GM12878 (cell line): ENCODE results near the gene ANAPC10. TPM values are rescaled to one million over a fixed set of nuclear protein-coding genes. Genes with fewer than 3 reads are reported as not detected.
"Not testable (repeated sequence)": the region's sequence is repeated elsewhere in the genome, so short reads cannot be mapped to it uniquely, and the experiment has no call there.

Source experiments
- ATAC-seq: fragments of 200-7000 bp; cut with Tn5 transposase; 3 replicates; pipeline ENCODE4 v1.9.1; 2020; ENCODE audit warnings: mild to moderate bottlenecking, moderate library complexity
- BruUV-seq: library from RNA; stranded (reverse); fragments of 400-500 nt; replicated peaks from 2 replicates; lab custom pipeline; 2021; lab: Mats Ljungman, UMichigan
- CTCF ChIA-PET: fragments of 300-600 bp; sonication (Branson Sonifier 250); formaldehyde crosslinking; extraction: SDS; loops from one replicate; lab custom pipeline; 2021; ENCODE audit warnings: inconsistent platforms; lab: Yijun Ruan, JAX
- POLR2A ChIA-PET: fragments of 350-600 bp; formaldehyde crosslinking; extraction: SDS; loops from one replicate; lab custom pipeline; 2021; ENCODE audit warnings: inconsistent platforms; lab: Charles Lee
- RAD21 ChIA-PET: fragments of 300-600 bp; sonication (Branson Sonifier 250); formaldehyde crosslinking; loops from one replicate; lab custom pipeline; 2023; ENCODE audit warnings: antibody characterized with exemption; ENCODE audit not compliant: unreplicated experiment; lab: Charles Lee
- SMC1A ChIA-PET: fragments of 300-600 bp; sonication (Branson Sonifier 250); formaldehyde crosslinking; loops from one replicate; lab custom pipeline; 2023; ENCODE audit not compliant: unreplicated experiment, uncharacterized antibody; lab: Charles Lee
- DNase-seq: peaks from one replicate; pipeline ENCODE4 v3.0.0-alpha.2; 2011; ENCODE audit warnings: low read depth, low spot score
- FAIRE-seq: peaks from 3 replicates; lab custom pipeline; 2011; peaks lifted over from hg19 to GRCh38; lab: Jason Lieb, UNC
- H2AFZ ChIP-seq: 2 replicates; pipeline ENCODE4 v1.6.0; 2011; ENCODE audit warnings: low read depth, low read length, control low read depth; ENCODE audit not compliant: control insufficient read depth
- H3K27ac ChIP-seq: 2 replicates; pipeline ENCODE4 v1.5.1; 2011; ENCODE audit warnings: control low read depth; ENCODE audit not compliant: control insufficient read depth, insufficient read depth
- H3K27me3 ChIP-seq, 2 experiments: replicated peaks in 1 of 2; 2 replicates each; pipeline versions ENCODE4 v1.6.0 to v1.6.1; 2011; ENCODE audit warnings: low read length in 1 of 2; ENCODE audit not compliant: control insufficient read depth in 2 of 2, insufficient read depth in 2 of 2
- H3K36me3 ChIP-seq, 2 experiments: 2 replicates each; pipeline ENCODE4 v1.5.1; 2011; ENCODE audit warnings: low read length in 1 of 2; ENCODE audit not compliant: control insufficient read depth in 2 of 2, insufficient read depth in 2 of 2
- H3K4me1 ChIP-seq: 2 replicates; pipeline ENCODE4 v1.6.1; 2011; ENCODE audit warnings: mild to moderate bottlenecking, low read length, moderate library complexity, mixed read lengths; ENCODE audit not compliant: control insufficient read depth, insufficient read depth
- H3K4me2 ChIP-seq: 2 replicates; pipeline ENCODE4 v1.6.0; 2011; ENCODE audit warnings: control low read depth; ENCODE audit not compliant: control insufficient read depth, insufficient read depth
- H3K4me3 ChIP-seq: fragments of 200-600 bp; sonication (generic); 2 replicates; pipeline ENCODE4 v1.5.1; 2016
- H3K79me2 ChIP-seq: 2 replicates; pipeline ENCODE4 v1.6.0; 2011; ENCODE audit warnings: low read length; ENCODE audit not compliant: control insufficient read depth, insufficient read depth
- H3K9ac ChIP-seq: 2 replicates; pipeline ENCODE4 v1.8.0; 2011; ENCODE audit warnings: low read length, control low read depth, mixed read lengths; ENCODE audit not compliant: control insufficient read depth, insufficient read depth
- H3K9me3 ChIP-seq: replicated peaks from 3 replicates; pipeline ENCODE4 v1.5.1; 2011; ENCODE audit warnings: mild to moderate bottlenecking, low read length; ENCODE audit not compliant: control insufficient read depth, insufficient read depth
- H4K20me1 ChIP-seq: 2 replicates; pipeline ENCODE4 v1.6.0; 2011; ENCODE audit not compliant: control insufficient read depth, insufficient read depth
- MEF2B ChIP-seq: fragments of 450-650 bp; IDR thresholded peaks from 2 replicates; pipeline ENCODE4 v1.6.1; 2018; ENCODE audit warnings: mild to moderate bottlenecking, moderate library complexity; ENCODE audit not compliant: partially characterized antibody, poor library complexity, severe bottlenecking
- POLR2AphosphoS2 ChIP-seq: IDR thresholded peaks from 2 replicates; pipeline ENCODE4 v1.6.1; 2011; ENCODE audit warnings: low read depth, mild to moderate bottlenecking, low read length, improper control_type of control experiment, moderate library complexity
- RAD21 ChIP-seq: IDR thresholded peaks from 2 replicates; pipeline ENCODE4 v1.6.1; 2011; ENCODE audit warnings: mild to moderate bottlenecking, low read depth, low read length, moderate library complexity; ENCODE audit not compliant: insufficient read depth
- WGBS: methylation state at CpG from one replicate; pipeline ENCODE4 v1.1.6; 2016; ENCODE audit warnings: low lambda C conversion rate; ENCODE audit not compliant: insufficient replicate concordance, insufficient coverage; ENCODE audit errors: missing lambda C conversion rate; 5-methylcytosine and 5-hydroxymethylcytosine counted together
- in situ Hi-C: fragments of 300-500 bp; cut with MboI; formaldehyde crosslinking; loops from 9 replicates; pipeline ENCODE4 v1.14.3; 2018; ENCODE audit warnings: mixed read lengths
- intact Hi-C: fragments of 100-400 bp; cut with micrococcal nuclease; formaldehyde crosslinking; loops from one replicate; pipeline ENCODE4 v1.14.2; 2022; ENCODE audit not compliant: unreplicated experiment
- polyA plus RNA-seq, 11 experiments: library from polyadenylated mRNA; depleted of rRNA in 4 of 11; unstranded in 6 of 11; stranded (reverse) in 5 of 11; fragments of >200 nt; fragmentation: Nextera tagmentation in 4 of 11; fragmentation: Illumina TruSeq in 1 of 11; extraction: Ambion mirVana in 4 of 11; extraction: Trizol in 1 of 11; gene quantifications; 1 replicate in 1 of 11; 2 replicates in 10 of 11; pipeline versions ENCODE4 v1.2.1 to v1.2.3, GENCODE V29; 2011 to 2016; ENCODE audit warnings: inconsistent platforms in 2 of 11, missing spikeins in 2 of 11, low read depth in 1 of 11
- total RNA-seq, 4 experiments: library from RNA; depleted of rRNA in 3 of 4; stranded (reverse); fragments of >200 nt in 3 of 4; fragmentation: Illumina TruSeq in 1 of 4; extraction: Trizol in 1 of 4; gene quantifications; 2 replicates each; pipeline versions ENCODE4 v1.2.1 to v1.2.3, GENCODE V29; 2013 to 2021
- TF ChIP-seq, protein P1 (sequence below): fragments of 450-650 bp; conservative IDR thresholded peaks from 2 replicates; pipeline ENCODE4 v1.6.1; 2017; ENCODE audit warnings: mild to moderate bottlenecking, moderate library complexity
- TF ChIP-seq, protein P2 (sequence below): fragments of 450-650 bp; IDR thresholded peaks from 2 replicates; pipeline ENCODE4 v1.6.1; 2016; ENCODE audit warnings: mild to moderate bottlenecking
- TF ChIP-seq, protein P3 (sequence below): fragments of 450-650 bp; IDR thresholded peaks from 2 replicates; pipeline ENCODE4 v1.6.1; 2017; ENCODE audit warnings: low read depth, mild to moderate bottlenecking, moderate library complexity

The ANAPC10 gene
- total and polyA plus RNA-seq, 10 of the 15 experiments (the other 5 are each of a cell fraction or from before 2014, with no cell fraction given) = 23.8 to 73.7 (median 48.5) TPM

DNA sequence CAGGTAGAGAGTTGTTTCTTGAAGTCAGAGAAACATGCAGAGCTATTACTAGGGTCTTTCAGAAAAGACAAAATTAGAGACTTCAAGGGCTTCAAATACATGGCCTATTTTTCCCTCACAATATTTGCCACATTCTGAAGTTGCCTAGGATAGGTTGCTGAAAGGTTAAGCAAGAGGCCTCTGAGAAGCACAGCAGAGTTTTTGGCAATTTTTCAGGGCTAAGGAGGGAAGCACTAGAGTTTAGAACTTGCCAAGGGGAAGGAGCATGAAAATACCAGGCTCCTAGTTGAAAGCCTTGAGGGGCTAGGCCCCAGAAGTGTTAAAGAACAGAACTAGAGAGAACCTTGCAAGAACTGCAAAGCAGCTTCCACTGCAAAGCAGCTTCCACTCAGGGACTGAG, 86.4 kb downstream of the ANAPC10 start:
- BruUV-seq = no TSS peak
- intact Hi-C loops = no loop called here
- no peaks in the 10 kb centered on the region for H3K79me2 ChIP-seq
- CTCF ChIA-PET = interaction anchor here (0.7 to 1.2 kb wide), 2 partner anchors 7 to 10 kb away, joined by 3 to 5 read pairs; no protein-coding TSS in a partner anchor
- RAD21 ChIA-PET = no interaction called here
- H3K9me3 ChIP-seq = no peaks in the 10 kb centered on the region; the same call in 1 of the 3 replicates
- no peak overlapping the region for H3K9ac ChIP-seq
- no peaks in the 10 kb centered on the region for H4K20me1 ChIP-seq
- H3K4me3 ChIP-seq = no peak overlapping the region
- H3K4me2 ChIP-seq = no peak overlapping the region
- FAIRE-seq (no peak), ATAC-seq (no peak), DNase-seq (no peak)
- no peaks in the 10 kb centered on the region for H3K27me3 ChIP-seq
- in situ Hi-C loops = no loop called here
- TF ChIP-seq, protein P1, sequence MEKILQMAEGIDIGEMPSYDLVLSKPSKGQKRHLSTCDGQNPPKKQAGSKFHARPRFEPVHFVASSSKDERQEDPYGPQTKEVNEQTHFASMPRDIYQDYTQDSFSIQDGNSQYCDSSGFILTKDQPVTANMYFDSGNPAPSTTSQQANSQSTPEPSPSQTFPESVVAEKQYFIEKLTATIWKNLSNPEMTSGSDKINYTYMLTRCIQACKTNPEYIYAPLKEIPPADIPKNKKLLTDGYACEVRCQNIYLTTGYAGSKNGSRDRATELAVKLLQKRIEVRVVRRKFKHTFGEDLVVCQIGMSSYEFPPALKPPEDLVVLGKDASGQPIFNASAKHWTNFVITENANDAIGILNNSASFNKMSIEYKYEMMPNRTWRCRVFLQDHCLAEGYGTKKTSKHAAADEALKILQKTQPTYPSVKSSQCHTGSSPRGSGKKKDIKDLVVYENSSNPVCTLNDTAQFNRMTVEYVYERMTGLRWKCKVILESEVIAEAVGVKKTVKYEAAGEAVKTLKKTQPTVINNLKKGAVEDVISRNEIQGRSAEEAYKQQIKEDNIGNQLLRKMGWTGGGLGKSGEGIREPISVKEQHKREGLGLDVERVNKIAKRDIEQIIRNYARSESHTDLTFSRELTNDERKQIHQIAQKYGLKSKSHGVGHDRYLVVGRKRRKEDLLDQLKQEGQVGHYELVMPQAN = no peak
- no peak for TF ChIP-seq MEF2B
- no peak for TF ChIP-seq RAD21
- TF ChIP-seq, protein P2, sequence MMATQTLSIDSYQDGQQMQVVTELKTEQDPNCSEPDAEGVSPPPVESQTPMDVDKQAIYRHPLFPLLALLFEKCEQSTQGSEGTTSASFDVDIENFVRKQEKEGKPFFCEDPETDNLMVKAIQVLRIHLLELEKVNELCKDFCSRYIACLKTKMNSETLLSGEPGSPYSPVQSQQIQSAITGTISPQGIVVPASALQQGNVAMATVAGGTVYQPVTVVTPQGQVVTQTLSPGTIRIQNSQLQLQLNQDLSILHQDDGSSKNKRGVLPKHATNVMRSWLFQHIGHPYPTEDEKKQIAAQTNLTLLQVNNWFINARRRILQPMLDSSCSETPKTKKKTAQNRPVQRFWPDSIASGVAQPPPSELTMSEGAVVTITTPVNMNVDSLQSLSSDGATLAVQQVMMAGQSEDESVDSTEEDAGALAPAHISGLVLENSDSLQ = no peak
- TF ChIP-seq POLR2AphosphoS2 = no peak
- TF ChIP-seq, protein P3, sequence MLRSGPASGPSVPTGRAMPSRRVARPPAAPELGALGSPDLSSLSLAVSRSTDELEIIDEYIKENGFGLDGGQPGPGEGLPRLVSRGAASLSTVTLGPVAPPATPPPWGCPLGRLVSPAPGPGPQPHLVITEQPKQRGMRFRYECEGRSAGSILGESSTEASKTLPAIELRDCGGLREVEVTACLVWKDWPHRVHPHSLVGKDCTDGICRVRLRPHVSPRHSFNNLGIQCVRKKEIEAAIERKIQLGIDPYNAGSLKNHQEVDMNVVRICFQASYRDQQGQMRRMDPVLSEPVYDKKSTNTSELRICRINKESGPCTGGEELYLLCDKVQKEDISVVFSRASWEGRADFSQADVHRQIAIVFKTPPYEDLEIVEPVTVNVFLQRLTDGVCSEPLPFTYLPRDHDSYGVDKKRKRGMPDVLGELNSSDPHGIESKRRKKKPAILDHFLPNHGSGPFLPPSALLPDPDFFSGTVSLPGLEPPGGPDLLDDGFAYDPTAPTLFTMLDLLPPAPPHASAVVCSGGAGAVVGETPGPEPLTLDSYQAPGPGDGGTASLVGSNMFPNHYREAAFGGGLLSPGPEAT = no peak
- no peak overlapping the region for H3K27ac ChIP-seq
- SMC1A ChIA-PET = interaction anchor here (0.8 kb wide), 1 partner anchor 30 kb away, joined by 3 read pairs; no protein-coding TSS in a partner anchor
- no peaks in the 10 kb centered on the region for H3K4me1 ChIP-seq
- no peak overlapping the region for H2AFZ ChIP-seq
- POLR2A ChIA-PET = no interaction called here
- no peaks in the 10 kb centered on the region; a peak in 1 of 4 replicates for H3K36me3 ChIP-seq

DNA sequence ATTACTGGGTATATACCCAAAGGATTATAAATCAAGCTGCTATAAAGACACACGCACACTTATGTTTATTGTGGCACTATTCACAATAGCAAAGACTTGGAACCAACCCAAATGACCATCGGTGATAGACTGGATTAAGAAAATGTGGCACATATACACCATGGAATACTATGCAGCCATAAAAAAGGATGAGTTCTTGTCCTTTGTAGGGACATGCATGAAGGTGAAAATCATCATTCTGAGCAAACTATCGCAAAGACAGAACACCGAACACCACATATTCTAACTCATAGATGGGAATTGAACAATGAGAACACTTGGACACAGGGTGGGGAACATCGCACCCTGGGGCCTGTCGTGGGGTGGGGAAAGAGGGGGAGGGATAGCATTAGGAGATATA, 87.7 kb downstream of the ANAPC10 start:
- FAIRE-seq, SMC1A ChIA-PET, H3K9me3 ChIP-seq, H3K79me2 ChIP-seq, in situ Hi-C loops, H3K4me3 ChIP-seq, CTCF ChIA-PET, H3K36me3 ChIP-seq, H4K20me1 ChIP-seq, H3K27ac ChIP-seq, H3K9ac ChIP-seq, DNase-seq, intact Hi-C loops, RAD21 ChIA-PET, H3K4me2 ChIP-seq, H3K27me3 ChIP-seq, H2AFZ ChIP-seq, POLR2A ChIA-PET, BruUV-seq, ATAC-seq, H3K4me1 ChIP-seq: not testable (repeated sequence)
- WGBS = over 99% methylated on average over 5 of the region's 6 CpGs
